A549 (cell line): ENCODE measurements around the gene F2R. TPM values are rescaled to one million over a fixed set of nuclear protein-coding genes. Genes with fewer than 3 reads are reported as not detected.

Experiments
- ATAC-seq, 2 experiments: fragments of 200-7000 bp in 1 of 2; fragments of >200 bp in 1 of 2; cut with Nextera tagmentation in 1 of 2; cut with Tn5 transposase in 1 of 2; 3 replicates each; pipeline versions ENCODE4 v1.8.0 to v1.9.1; 2018 to 2020; ENCODE audit warnings: mild to moderate bottlenecking in 1 of 2, moderate library complexity in 1 of 2
- CTCF ChIA-PET: fragments of 300-600 bp; sonication (Branson Sonifier 250); formaldehyde crosslinking; extraction: SDS; loops from one replicate; lab custom pipeline; 2021; ENCODE audit warnings: antibody characterized with exemption, inconsistent platforms; lab: Yijun Ruan, JAX
- POLR2A ChIA-PET: fragments of 350-600 bp; formaldehyde crosslinking; extraction: SDS; loops from one replicate; lab custom pipeline; 2021; ENCODE audit warnings: antibody characterized with exemption, inconsistent platforms; lab: Yijun Ruan, JAX
- DNase-seq, 2 experiments: peaks; one replicate each; pipeline versions ENCODE4 v3.0.0 to v3.0.0-alpha.2; 2011 to 2016; ENCODE audit warnings: low read depth in 1 of 2, low spot score in 1 of 2
- FAIRE-seq: peaks from 2 replicates; lab custom pipeline; 2011; peaks lifted over from hg19 to GRCh38; lab: Jason Lieb, UNC
- H3K27ac ChIP-seq, 2 experiments: fragments of >200 bp; sonication (Bioruptor Twin); formaldehyde crosslinking; 3 replicates each; pipeline ENCODE4 v1.5.1; 2016 to 2017
- H3K4me1 ChIP-seq: fragments of >200 bp; sonication (Bioruptor Twin); formaldehyde crosslinking; 3 replicates; pipeline ENCODE4 v1.6.1; 2016
- H3K4me2 ChIP-seq: fragments of >200 bp; sonication (Bioruptor Twin); formaldehyde crosslinking; 3 replicates; pipeline ENCODE4 v1.6.1; 2016
- H3K4me3 ChIP-seq: fragments of >200 bp; sonication (Bioruptor Twin); formaldehyde crosslinking; 3 replicates; pipeline ENCODE4 v1.5.1; 2016
- H3K9me3 ChIP-seq: fragments of >200 bp; sonication (Bioruptor Twin); formaldehyde crosslinking; 3 replicates; pipeline ENCODE4 v1.6.1; 2016
- CBX2 ChIP-seq: fragments of 200-600 bp; sonication (generic); IDR thresholded peaks from 2 replicates; pipeline ENCODE4 v1.6.1; 2016; ENCODE audit warnings: low read depth, mild to moderate bottlenecking, borderline replicate concordance
- CHD4 ChIP-seq: fragments of 200-600 bp; sonication (generic); IDR thresholded peaks from 2 replicates; pipeline ENCODE4 v1.6.1; 2016; ENCODE audit warnings: antibody characterized with exemption, mild to moderate bottlenecking, borderline replicate concordance
- EHF ChIP-seq: fragments of 250-450 bp; sonication (Bioruptor Pico); IDR thresholded peaks from 2 replicates; pipeline ENCODE4 v1.5.0; 2020; ENCODE audit warnings: mild to moderate bottlenecking
- ELK1 ChIP-seq: fragments of 150-350 bp; IDR thresholded peaks from 2 replicates; pipeline ENCODE4 v1.6.1; 2014; ENCODE audit warnings: low read depth, mild to moderate bottlenecking, low read length
- EP300 ChIP-seq, 2 experiments: fragments of >200 bp; sonication (Bioruptor Twin); formaldehyde crosslinking; IDR thresholded peaks; 2 replicates in 1 of 2; 3 replicates in 1 of 2; pipeline ENCODE4 v1.6.1; 2016 to 2017
- FOSB ChIP-seq: fragments of 250-450 bp; sonication (Bioruptor Pico); IDR thresholded peaks from 2 replicates; pipeline ENCODE4 v1.5.0; 2020; ENCODE audit warnings: mild to moderate bottlenecking, moderate library complexity
- HOXA7 ChIP-seq: fragments of 250-450 bp; sonication (Bioruptor Pico); IDR thresholded peaks from 2 replicates; pipeline ENCODE4 v1.5.0; 2020; ENCODE audit warnings: mild to moderate bottlenecking, moderate library complexity
- HOXB13 ChIP-seq: fragments of 250-450 bp; sonication (Bioruptor Pico); IDR thresholded peaks from 2 replicates; pipeline ENCODE4 v1.5.0; 2020; ENCODE audit warnings: low read depth, mild to moderate bottlenecking, moderate library complexity
- KDM1A ChIP-seq: fragments of 200-600 bp; sonication (generic); IDR thresholded peaks from 2 replicates; pipeline ENCODE4 v1.6.1; 2016; ENCODE audit warnings: low read depth, mild to moderate bottlenecking
- KDM5A ChIP-seq: fragments of 200-600 bp; sonication (generic); IDR thresholded peaks from 2 replicates; pipeline ENCODE4 v1.6.1; 2016; ENCODE audit warnings: antibody characterized with exemption, mild to moderate bottlenecking
- MYC ChIP-seq: IDR thresholded peaks from 2 replicates; pipeline ENCODE4 v1.6.1; 2012; ENCODE audit warnings: mild to moderate bottlenecking, inconsistent platforms, low read length, improper control_type of control experiment, borderline replicate concordance
- NFE2L2 ChIP-seq: fragments of 150-350 bp; conservative IDR thresholded peaks from 2 replicates; pipeline ENCODE4 v1.6.1; 2014; ENCODE audit warnings: low read length
- NPAS2 ChIP-seq: fragments of 250-450 bp; sonication (Bioruptor Pico); IDR thresholded peaks from 2 replicates; pipeline ENCODE4 v1.8.0; 2022; ENCODE audit warnings: mild to moderate bottlenecking, moderate library complexity, borderline replicate concordance
- PHF8 ChIP-seq: fragments of 200-600 bp; sonication (generic); IDR thresholded peaks from 2 replicates; pipeline ENCODE4 v1.6.1; 2016; ENCODE audit warnings: low read depth, mild to moderate bottlenecking, antibody characterized with exemption, moderate library complexity, borderline replicate concordance
- RCOR1 ChIP-seq: fragments of 150-350 bp; IDR thresholded peaks from 2 replicates; pipeline ENCODE4 v1.6.1; 2014; ENCODE audit warnings: antibody characterized with exemption, low read length, low read depth
- RFX5 ChIP-seq: fragments of 450-650 bp; IDR thresholded peaks from 2 replicates; pipeline ENCODE4 v1.7.1; 2014; ENCODE audit warnings: antibody characterized with exemption, mild to moderate bottlenecking, moderate library complexity
- SMC3 ChIP-seq: fragments of >200 bp; sonication (Bioruptor Twin); formaldehyde crosslinking; IDR thresholded peaks from 3 replicates; pipeline ENCODE4 v1.6.1; 2018; ENCODE audit warnings: inconsistent platforms
- SREBF2 ChIP-seq: fragments of 450-650 bp; IDR thresholded peaks from 2 replicates; pipeline ENCODE4 v1.6.1; 2014; ENCODE audit warnings: mild to moderate bottlenecking, moderate library complexity
- TP53 ChIP-seq: fragments of 250-450 bp; sonication (Bioruptor Pico); IDR thresholded peaks from 2 replicates; pipeline ENCODE4 v1.5.0; 2021; ENCODE audit warnings: mild to moderate bottlenecking, moderate library complexity
- ZNF302 ChIP-seq: fragments of 250-450 bp; sonication (Bioruptor Pico); IDR thresholded peaks from 2 replicates; pipeline ENCODE4 v1.9.0; 2021; ENCODE audit warnings: inconsistent platforms, mild to moderate bottlenecking, moderate library complexity
- WGBS: methylation state at CpG from one replicate; pipeline ENCODE4 v1.1.6; 2017; ENCODE audit errors: missing lambda C conversion rate; 5-methylcytosine and 5-hydroxymethylcytosine counted together
- polyA plus RNA-seq, 4 experiments: library from polyadenylated mRNA; depleted of rRNA in 3 of 4; stranded (reverse); fragments of >200 nt; fragmentation: RNase III in 1 of 4; extraction: RNeasy Plus Mini Kit Qiagen cat#74134 plus additional on column Dnase treatment in 1 of 4; gene quantifications; 2 replicates in 3 of 4; 3 replicates in 1 of 4; pipeline ENCODE4 v1.2.3, GENCODE V29; 2011 to 2017
- TF ChIP-seq, protein P1 (sequence below): IDR thresholded peaks from 2 replicates; pipeline ENCODE4 v1.6.1; 2012
- TF ChIP-seq, protein P2 (sequence below): fragments of >200 bp; sonication (Bioruptor Twin); formaldehyde crosslinking; IDR thresholded peaks from 2 replicates; pipeline ENCODE4 v1.6.1; 2016
- TF ChIP-seq, protein P3 (sequence below): fragments of 250-450 bp; sonication (Bioruptor Pico); IDR thresholded peaks from 2 replicates; pipeline ENCODE4 v1.5.0; 2020; ENCODE audit warnings: low read depth, mild to moderate bottlenecking, moderate library complexity

F2R gene
- polyA plus RNA-seq, 2 of the 4 experiments (the other 2 are of a cell fraction), result 30.4 to 114 TPM

- 11% methylated on average over 19 of the region's 29 CpGs for WGBS
- peak overlapping the region; percentile 84 for H3K4me2 ChIP-seq
- peak in 1 of 2 experiments; percentile 52; a peak in 3 of 6 replicates for ATAC-seq
- ChIA-PET CTCF (interaction anchor here (0.6 to 10.7 kb wide), 12 partner anchors 9 to 151 kb away, joined by 3 to 81 read pairs (median 4); no protein-coding TSS in a partner anchor), POLR2A (interaction anchor here (0.6 kb wide), 1 partner anchor 89 kb away, joined by 3 read pairs; no protein-coding TSS in a partner anchor)
- peak in 1 of 2 experiments; percentile 47 for DNase-seq
- peak overlapping the region; percentile 95 to 96 for H3K27ac ChIP-seq
- H3K4me3 ChIP-seq, result peak overlapping the region; percentile 98
- peaks cover 8% of the 10 kb centered on the region; the same call in 1 of the 3 replicates for H3K4me1 ChIP-seq
- no peak for FAIRE-seq
- TF ChIP-seq PHF8 (peak; percentile 3; the same call in 1 of the 2 replicates), MYC (no peak; the same call in 1 of the 2 replicates), SMC3 (0 out of 3 replicates have a peak, but pooled peaks have one; percentile 17), HOXA7 (no peak), ZNF302 (CRISPR knock-in tag) (no peak), TP53 (CRISPR knock-in tag) (no peak)
- TF ChIP-seq, protein P1, sequence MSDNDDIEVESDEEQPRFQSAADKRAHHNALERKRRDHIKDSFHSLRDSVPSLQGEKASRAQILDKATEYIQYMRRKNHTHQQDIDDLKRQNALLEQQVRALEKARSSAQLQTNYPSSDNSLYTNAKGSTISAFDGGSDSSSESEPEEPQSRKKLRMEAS, result peak; percentile 66
- H3K9me3 ChIP-seq, result no peaks in the 10 kb centered on the region
Measured at GRCh38 chr5:76716456-76717157, 681 bp downstream of the F2R start.

DNA sequence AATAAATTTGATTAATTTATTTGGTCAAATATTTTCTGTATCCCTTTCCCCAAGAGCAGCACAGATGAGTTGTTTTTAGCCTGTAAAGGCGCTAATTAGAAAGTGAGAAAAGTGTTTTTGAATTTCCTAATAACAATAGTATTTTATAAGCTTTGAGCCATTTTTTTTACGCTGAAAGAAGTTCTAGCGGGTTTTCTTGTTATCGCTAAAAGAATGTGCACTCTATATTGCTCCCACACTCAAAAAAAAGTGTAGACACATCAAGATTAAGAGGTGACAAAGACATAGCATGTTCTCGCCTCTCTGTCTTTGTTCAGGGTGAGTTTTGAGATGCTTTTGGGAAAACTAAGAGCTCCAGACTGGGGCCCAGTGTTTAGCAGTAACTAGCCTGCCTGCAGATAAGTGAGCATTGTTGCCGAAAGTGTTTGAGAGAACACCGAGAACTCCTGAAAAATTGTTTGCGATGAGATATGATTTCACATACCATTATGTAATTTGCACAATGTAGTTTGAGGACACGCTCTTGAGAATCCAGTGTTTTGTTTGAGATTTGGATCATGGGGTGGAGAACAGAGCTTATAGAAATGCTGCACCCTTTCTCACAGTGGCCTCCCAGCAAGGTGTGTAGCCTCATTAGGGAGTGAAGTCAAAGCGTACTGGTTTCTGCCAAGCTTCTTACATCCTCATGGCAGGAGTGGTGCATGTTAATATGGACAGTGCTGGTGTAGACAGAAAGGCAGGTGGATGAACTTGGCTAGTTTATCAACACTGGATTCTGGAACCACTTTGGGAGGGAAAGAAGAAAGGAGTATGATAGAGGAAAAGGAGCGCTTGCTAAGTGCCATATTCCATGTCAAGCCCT is 1.5 kb downstream of the F2R start:
- Histone ChIP-seq H3K4me1 (peaks cover 8% of the 10 kb centered on the region; the same call in 1 of the 3 replicates), H3K4me2 (peak overlapping the region; percentile 84), H3K27ac (peak overlapping the region; percentile 95 to 96; a peak in 5 of 6 replicates), H3K9me3 (no peaks in the 10 kb centered on the region), H3K4me3 (peak overlapping the region; percentile 98)
- POLR2A ChIA-PET, result interaction anchor here (0.6 to 1.1 kb wide), 3 partner anchors 9 to 88 kb away, joined by 3 to 4 read pairs (median 3); no protein-coding TSS in a partner anchor
- FAIRE-seq (no peak), ATAC-seq (no peak), DNase-seq (no peak)
- 83% methylated on average over 11 of the region's 11 CpGs for WGBS
- CTCF ChIA-PET, result interaction anchor here (0.6 to 10.7 kb wide), 11 partner anchors 8 to 151 kb away, joined by 3 to 81 read pairs (median 4); no protein-coding TSS in a partner anchor
- TF ChIP-seq ELK1 (no peak), NPAS2 (no peak), FOSB (CRISPR knock-in tag) (no peak), EP300 (IDR thresholded peaks at IDR 0.05) (no peak), SREBF2 (no peak), RFX5 (no peak), HOXB13 (CRISPR knock-in tag) (no peak), KDM5A (no peak), RCOR1 (no peak), NFE2L2 (no peak), ZNF302 (CRISPR knock-in tag) (no peak), KDM1A (no peak), TP53 (CRISPR knock-in tag) (no peak), EHF (CRISPR knock-in tag) (no peak), CHD4 (no peak), CBX2 (no peak)
- TF ChIP-seq, protein P2, sequence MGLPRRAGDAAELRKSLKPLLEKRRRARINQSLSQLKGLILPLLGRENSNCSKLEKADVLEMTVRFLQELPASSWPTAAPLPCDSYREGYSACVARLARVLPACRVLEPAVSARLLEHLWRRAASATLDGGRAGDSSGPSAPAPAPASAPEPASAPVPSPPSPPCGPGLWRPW, result no peak
- TF ChIP-seq, protein P3, sequence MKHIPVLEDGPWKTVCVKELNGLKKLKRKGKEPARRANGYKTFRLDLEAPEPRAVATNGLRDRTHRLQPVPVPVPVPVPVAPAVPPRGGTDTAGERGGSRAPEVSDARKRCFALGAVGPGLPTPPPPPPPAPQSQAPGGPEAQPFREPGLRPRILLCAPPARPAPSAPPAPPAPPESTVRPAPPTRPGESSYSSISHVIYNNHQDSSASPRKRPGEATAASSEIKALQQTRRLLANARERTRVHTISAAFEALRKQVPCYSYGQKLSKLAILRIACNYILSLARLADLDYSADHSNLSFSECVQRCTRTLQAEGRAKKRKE (CRISPR knock-in tag), result no peak
- TF ChIP-seq, all 56 proteins: peak for 0
